GM12878 (cell line): ENCODE results near the gene CCDC12. TPM values are rescaled to one million over a fixed set of nuclear protein-coding genes. Genes with fewer than 3 reads are reported as not detected.
A peak's percentile ranks its signal among the peaks of the same experiment; 100 is the strongest.

Experiments
- EP300 ChIP-seq, 2 experiments: fragments of 150-350 bp in 1 of 2; IDR thresholded peaks; 2 replicates each; pipeline ENCODE4 v1.6.1; 2011 to 2012; ENCODE audit warnings: low read depth in 2 of 2, low read length in 2 of 2, borderline replicate concordance in 1 of 2, improper control_type of control experiment in 1 of 2, inconsistent platforms in 1 of 2; ENCODE audit not compliant: control insufficient read depth in 1 of 2
- FOXK2 ChIP-seq: fragments of 450-650 bp; IDR thresholded peaks from 2 replicates; pipeline ENCODE4 v1.6.1; 2017; ENCODE audit warnings: mild to moderate bottlenecking, moderate library complexity
- LARP7 ChIP-seq: fragments of 450-650 bp; IDR thresholded peaks from 2 replicates; pipeline ENCODE4 v1.6.1; 2017; ENCODE audit warnings: mild to moderate bottlenecking
- MEF2B ChIP-seq: fragments of 450-650 bp; IDR thresholded peaks from 2 replicates; pipeline ENCODE4 v1.6.1; 2018; ENCODE audit warnings: mild to moderate bottlenecking, moderate library complexity; ENCODE audit not compliant: partially characterized antibody, poor library complexity, severe bottlenecking
- MTA2 ChIP-seq: fragments of 450-650 bp; IDR thresholded peaks from 2 replicates; pipeline ENCODE4 v1.6.1; 2016; ENCODE audit warnings: low read depth, mild to moderate bottlenecking, moderate library complexity
- MTA3 ChIP-seq: IDR thresholded peaks from 2 replicates; pipeline ENCODE4 v1.6.1; 2012; ENCODE audit warnings: low read length, inconsistent platforms, borderline replicate concordance
- PML ChIP-seq: IDR thresholded peaks from 2 replicates; pipeline ENCODE4 v1.6.1; 2012; ENCODE audit warnings: low read length, inconsistent platforms
- POLR2AphosphoS5 ChIP-seq: IDR thresholded peaks from 2 replicates; pipeline ENCODE4 v1.6.1; 2011; ENCODE audit warnings: mild to moderate bottlenecking, low read length, inconsistent platforms
- RAD21 ChIP-seq: IDR thresholded peaks from 2 replicates; pipeline ENCODE4 v1.6.1; 2011; ENCODE audit warnings: mild to moderate bottlenecking, low read depth, low read length, moderate library complexity; ENCODE audit not compliant: insufficient read depth
- RFX5 ChIP-seq: IDR thresholded peaks from 2 replicates; pipeline ENCODE4 v1.6.1; 2011; ENCODE audit warnings: low read depth, low read length, improper control_type of control experiment
- SP1 ChIP-seq: IDR thresholded peaks from one replicate; pipeline ENCODE4 v1.6.1; 2011; ENCODE audit warnings: low read depth, low read length
- ZNF207 ChIP-seq: fragments of 450-650 bp; IDR thresholded peaks from 2 replicates; pipeline ENCODE4 v1.6.1; 2014; ENCODE audit warnings: antibody characterized with exemption, mild to moderate bottlenecking, borderline replicate concordance
- ZNF217 ChIP-seq: fragments of 450-650 bp; IDR thresholded peaks from 2 replicates; pipeline ENCODE4 v1.6.1; 2017; ENCODE audit warnings: antibody characterized with exemption, mild to moderate bottlenecking
- polyA plus RNA-seq, 11 experiments: library from polyadenylated mRNA; depleted of rRNA in 4 of 11; unstranded in 6 of 11; stranded (reverse) in 5 of 11; fragments of >200 nt; fragmentation: Nextera tagmentation in 4 of 11; fragmentation: Illumina TruSeq in 1 of 11; extraction: Ambion mirVana in 4 of 11; extraction: Trizol in 1 of 11; gene quantifications; 1 replicate in 1 of 11; 2 replicates in 10 of 11; pipeline versions ENCODE4 v1.2.1 to v1.2.3, GENCODE V29; 2011 to 2016; ENCODE audit warnings: inconsistent platforms in 2 of 11, missing spikeins in 2 of 11, low read depth in 1 of 11
- total RNA-seq, 4 experiments: library from RNA; depleted of rRNA in 3 of 4; stranded (reverse); fragments of >200 nt in 3 of 4; fragmentation: Illumina TruSeq in 1 of 4; extraction: Trizol in 1 of 4; gene quantifications; 2 replicates each; pipeline versions ENCODE4 v1.2.1 to v1.2.3, GENCODE V29; 2013 to 2021
- TF ChIP-seq, protein P1 (sequence below): fragments of 450-650 bp; IDR thresholded peaks from 2 replicates; pipeline ENCODE4 v1.6.1; 2017; ENCODE audit warnings: mild to moderate bottlenecking, moderate library complexity
- TF ChIP-seq, protein P2 (sequence below): IDR thresholded peaks from 2 replicates; pipeline ENCODE4 v1.6.1; 2011; ENCODE audit warnings: low read depth, mild to moderate bottlenecking, low read length, moderate library complexity, borderline replicate concordance; ENCODE audit errors: extremely low read depth
- TF ChIP-seq, protein P3 (sequence below): fragments of 450-650 bp; conservative IDR thresholded peaks from 2 replicates; pipeline ENCODE4 v1.6.1; 2017; ENCODE audit warnings: mild to moderate bottlenecking, moderate library complexity
- TF ChIP-seq, protein P4 (sequence below): fragments of 450-650 bp; IDR thresholded peaks from 2 replicates; pipeline ENCODE4 v1.6.1; 2017; ENCODE audit warnings: mild to moderate bottlenecking
- TF ChIP-seq, protein P5 (sequence below): IDR thresholded peaks from 2 replicates; pipeline ENCODE4 v1.6.1; 2011; ENCODE audit warnings: borderline replicate concordance, low read depth, mild to moderate bottlenecking, moderate library complexity, low read length; ENCODE audit not compliant: insufficient read depth, poor library complexity, severe bottlenecking

Gene CCDC12
- total and polyA plus RNA-seq, 10 of the 15 experiments (the other 5 are each of a cell fraction or from before 2014, with no cell fraction given) = 9.2 to 91.4 (median 61.3) TPM

DNA sequence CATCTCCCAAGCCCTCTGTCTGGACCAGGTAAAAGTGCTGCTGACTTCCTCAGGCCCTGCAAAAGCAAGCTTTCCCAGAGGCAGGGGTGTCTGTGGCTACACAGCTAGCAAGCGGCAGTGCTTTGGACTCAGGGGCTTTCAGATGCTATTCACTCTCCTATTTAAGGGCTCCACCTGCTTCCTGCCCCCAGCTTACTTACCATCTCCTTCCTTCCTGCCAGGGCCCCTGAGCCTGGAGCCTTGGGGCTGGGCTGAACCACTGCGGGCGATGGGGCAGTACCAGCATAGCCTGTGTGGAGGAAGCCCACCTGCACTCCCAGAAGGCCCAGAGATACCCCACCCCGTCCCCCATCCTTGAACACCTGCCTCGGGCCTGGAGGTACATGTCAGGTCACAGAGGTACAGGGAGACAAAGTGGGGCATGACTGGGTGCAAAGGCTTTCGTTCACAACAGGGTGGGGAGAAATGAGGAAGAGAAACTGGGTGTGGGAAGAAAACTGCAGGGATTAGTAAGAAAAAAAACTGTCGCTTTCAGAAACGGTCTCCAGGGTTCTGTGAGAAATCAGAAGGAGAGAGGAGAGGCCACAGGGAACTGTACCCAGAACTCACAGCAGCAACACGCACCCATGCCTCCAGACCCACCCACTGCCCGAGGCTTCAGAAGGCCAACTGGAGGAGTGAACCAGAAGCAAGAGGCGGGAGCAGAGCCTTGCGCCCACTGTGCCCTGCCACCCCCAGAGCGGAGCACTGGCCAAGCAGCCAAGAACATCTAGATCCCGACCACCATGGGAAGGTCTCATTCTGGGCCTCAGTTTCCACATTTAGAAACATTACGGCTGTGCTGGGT lies 49.5 kb downstream of the CCDC12 start (continued):
- TF ChIP-seq RAD21 = 0 out of 2 replicates have a peak, but pooled peaks have one; percentile 0
- TF ChIP-seq, protein P1, sequence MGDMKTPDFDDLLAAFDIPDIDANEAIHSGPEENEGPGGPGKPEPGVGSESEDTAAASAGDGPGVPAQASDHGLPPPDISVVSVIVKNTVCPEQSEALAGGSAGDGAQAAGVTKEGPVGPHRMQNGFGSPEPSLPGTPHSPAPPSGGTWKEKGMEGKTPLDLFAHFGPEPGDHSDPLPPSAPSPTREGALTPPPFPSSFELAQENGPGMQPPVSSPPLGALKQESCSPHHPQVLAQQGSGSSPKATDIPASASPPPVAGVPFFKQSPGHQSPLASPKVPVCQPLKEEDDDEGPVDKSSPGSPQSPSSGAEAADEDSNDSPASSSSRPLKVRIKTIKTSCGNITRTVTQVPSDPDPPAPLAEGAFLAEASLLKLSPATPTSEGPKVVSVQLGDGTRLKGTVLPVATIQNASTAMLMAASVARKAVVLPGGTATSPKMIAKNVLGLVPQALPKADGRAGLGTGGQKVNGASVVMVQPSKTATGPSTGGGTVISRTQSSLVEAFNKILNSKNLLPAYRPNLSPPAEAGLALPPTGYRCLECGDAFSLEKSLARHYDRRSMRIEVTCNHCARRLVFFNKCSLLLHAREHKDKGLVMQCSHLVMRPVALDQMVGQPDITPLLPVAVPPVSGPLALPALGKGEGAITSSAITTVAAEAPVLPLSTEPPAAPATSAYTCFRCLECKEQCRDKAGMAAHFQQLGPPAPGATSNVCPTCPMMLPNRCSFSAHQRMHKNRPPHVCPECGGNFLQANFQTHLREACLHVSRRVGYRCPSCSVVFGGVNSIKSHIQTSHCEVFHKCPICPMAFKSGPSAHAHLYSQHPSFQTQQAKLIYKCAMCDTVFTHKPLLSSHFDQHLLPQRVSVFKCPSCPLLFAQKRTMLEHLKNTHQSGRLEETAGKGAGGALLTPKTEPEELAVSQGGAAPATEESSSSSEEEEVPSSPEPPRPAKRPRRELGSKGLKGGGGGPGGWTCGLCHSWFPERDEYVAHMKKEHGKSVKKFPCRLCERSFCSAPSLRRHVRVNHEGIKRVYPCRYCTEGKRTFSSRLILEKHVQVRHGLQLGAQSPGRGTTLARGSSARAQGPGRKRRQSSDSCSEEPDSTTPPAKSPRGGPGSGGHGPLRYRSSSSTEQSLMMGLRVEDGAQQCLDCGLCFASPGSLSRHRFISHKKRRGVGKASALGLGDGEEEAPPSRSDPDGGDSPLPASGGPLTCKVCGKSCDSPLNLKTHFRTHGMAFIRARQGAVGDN = peak; percentile 75
- peak; percentile 53; the same call in 1 of the 2 replicates for TF ChIP-seq ZNF207
- TF ChIP-seq ZNF217 = peak; percentile 21
- TF ChIP-seq POLR2AphosphoS5 = no peak; the same call in none of the 2 replicates
- peak; percentile 94 to 96 for TF ChIP-seq EP300 (IDR thresholded peaks at IDR 0.05; ENCODE audit: borderline replicate concordance in 1 of 2, control insufficient read depth in 1 of 2, low read depth in 2 of 2, low read length in 2 of 2)
- no peak for TF ChIP-seq RFX5
- TF ChIP-seq PML = 0 out of 2 replicates have a peak, but pooled peaks have one; percentile 66
- TF ChIP-seq, protein P2, sequence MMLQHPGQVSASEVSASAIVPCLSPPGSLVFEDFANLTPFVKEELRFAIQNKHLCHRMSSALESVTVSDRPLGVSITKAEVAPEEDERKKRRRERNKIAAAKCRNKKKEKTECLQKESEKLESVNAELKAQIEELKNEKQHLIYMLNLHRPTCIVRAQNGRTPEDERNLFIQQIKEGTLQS = no peak
- TF ChIP-seq FOXK2 = no peak; the same call in 1 of the 2 replicates
- TF ChIP-seq, protein P3, sequence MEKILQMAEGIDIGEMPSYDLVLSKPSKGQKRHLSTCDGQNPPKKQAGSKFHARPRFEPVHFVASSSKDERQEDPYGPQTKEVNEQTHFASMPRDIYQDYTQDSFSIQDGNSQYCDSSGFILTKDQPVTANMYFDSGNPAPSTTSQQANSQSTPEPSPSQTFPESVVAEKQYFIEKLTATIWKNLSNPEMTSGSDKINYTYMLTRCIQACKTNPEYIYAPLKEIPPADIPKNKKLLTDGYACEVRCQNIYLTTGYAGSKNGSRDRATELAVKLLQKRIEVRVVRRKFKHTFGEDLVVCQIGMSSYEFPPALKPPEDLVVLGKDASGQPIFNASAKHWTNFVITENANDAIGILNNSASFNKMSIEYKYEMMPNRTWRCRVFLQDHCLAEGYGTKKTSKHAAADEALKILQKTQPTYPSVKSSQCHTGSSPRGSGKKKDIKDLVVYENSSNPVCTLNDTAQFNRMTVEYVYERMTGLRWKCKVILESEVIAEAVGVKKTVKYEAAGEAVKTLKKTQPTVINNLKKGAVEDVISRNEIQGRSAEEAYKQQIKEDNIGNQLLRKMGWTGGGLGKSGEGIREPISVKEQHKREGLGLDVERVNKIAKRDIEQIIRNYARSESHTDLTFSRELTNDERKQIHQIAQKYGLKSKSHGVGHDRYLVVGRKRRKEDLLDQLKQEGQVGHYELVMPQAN = peak; percentile 42; the same call in 1 of the 2 replicates
- peak; percentile 96 for TF ChIP-seq MEF2B
- TF ChIP-seq MTA2 = peak; percentile 91
- peak; percentile 60; the same call in 1 of the 2 replicates for TF ChIP-seq MTA3
- TF ChIP-seq, protein P4, sequence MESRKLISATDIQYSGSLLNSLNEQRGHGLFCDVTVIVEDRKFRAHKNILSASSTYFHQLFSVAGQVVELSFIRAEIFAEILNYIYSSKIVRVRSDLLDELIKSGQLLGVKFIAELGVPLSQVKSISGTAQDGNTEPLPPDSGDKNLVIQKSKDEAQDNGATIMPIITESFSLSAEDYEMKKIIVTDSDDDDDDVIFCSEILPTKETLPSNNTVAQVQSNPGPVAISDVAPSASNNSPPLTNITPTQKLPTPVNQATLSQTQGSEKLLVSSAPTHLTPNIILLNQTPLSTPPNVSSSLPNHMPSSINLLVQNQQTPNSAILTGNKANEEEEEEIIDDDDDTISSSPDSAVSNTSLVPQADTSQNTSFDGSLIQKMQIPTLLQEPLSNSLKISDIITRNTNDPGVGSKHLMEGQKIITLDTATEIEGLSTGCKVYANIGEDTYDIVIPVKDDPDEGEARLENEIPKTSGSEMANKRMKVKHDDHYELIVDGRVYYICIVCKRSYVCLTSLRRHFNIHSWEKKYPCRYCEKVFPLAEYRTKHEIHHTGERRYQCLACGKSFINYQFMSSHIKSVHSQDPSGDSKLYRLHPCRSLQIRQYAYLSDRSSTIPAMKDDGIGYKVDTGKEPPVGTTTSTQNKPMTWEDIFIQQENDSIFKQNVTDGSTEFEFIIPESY = no peak
- peak; percentile 44 for TF ChIP-seq SP1
- TF ChIP-seq LARP7 = no peak
- TF ChIP-seq, protein P5, sequence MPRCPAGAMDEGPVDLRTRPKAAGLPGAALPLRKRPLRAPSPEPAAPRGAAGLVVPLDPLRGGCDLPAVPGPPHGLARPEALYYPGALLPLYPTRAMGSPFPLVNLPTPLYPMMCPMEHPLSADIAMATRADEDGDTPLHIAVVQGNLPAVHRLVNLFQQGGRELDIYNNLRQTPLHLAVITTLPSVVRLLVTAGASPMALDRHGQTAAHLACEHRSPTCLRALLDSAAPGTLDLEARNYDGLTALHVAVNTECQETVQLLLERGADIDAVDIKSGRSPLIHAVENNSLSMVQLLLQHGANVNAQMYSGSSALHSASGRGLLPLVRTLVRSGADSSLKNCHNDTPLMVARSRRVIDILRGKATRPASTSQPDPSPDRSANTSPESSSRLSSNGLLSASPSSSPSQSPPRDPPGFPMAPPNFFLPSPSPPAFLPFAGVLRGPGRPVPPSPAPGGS = peak; percentile 66
